Neural cell (in vitro differentiated cells): Measurements from ENCODE around the gene HS3ST5. TPM values are rescaled to one million over a fixed set of nuclear protein-coding genes. Genes with fewer than 3 reads are reported as not detected.

Experiments used
- H2AFZ ChIP-seq: fragments of 200-600, 300-800 bp; sonication (generic), shearing (Covaris generic); 2 replicates; pipeline ENCODE4 v1.6.0; 2014; ENCODE audit warnings: low read depth, mild to moderate bottlenecking, antibody characterized with exemption, low read length, moderate library complexity
- H3F3A ChIP-seq: fragments of 200-600 bp; shearing (Covaris generic); 2 replicates; pipeline ENCODE4 v1.6.1; 2016; ENCODE audit warnings: mild to moderate bottlenecking, moderate library complexity, mixed read lengths, antibody characterized with exemption, low read length; ENCODE audit not compliant: insufficient read depth, poor library complexity, severe bottlenecking
- H3K27ac ChIP-seq: fragments of 200-600, 300-800 bp; sonication (generic), shearing (Covaris generic); 2 replicates; pipeline ENCODE4 v1.5.1; 2014; ENCODE audit warnings: mild to moderate bottlenecking, low read length, moderate library complexity
- H3K27me3 ChIP-seq: fragments of 300-800, 200-600 bp; sonication (generic), shearing (Covaris generic); 2 replicates; pipeline ENCODE4 v1.6.0; 2014; ENCODE audit warnings: mild to moderate bottlenecking, low read depth, low read length, moderate library complexity; ENCODE audit not compliant: insufficient read depth
- H3K36me3 ChIP-seq: fragments of 300-800, 200-600 bp; sonication (generic), shearing (Covaris generic); 2 replicates; pipeline ENCODE4 v1.5.1; 2014; ENCODE audit warnings: mild to moderate bottlenecking, antibody characterized with exemption, low read length, moderate library complexity; ENCODE audit not compliant: insufficient read depth
- H3K4me2 ChIP-seq: fragments of 300-800, 200-600 bp; sonication (generic), shearing (Covaris generic); 2 replicates; pipeline ENCODE4 v1.6.0; 2014; ENCODE audit warnings: mild to moderate bottlenecking, low read length
- H3K4me3 ChIP-seq: fragments of 300-800, 200-600 bp; sonication (generic), shearing (Covaris generic); 2 replicates; pipeline ENCODE4 v1.5.1; 2014; ENCODE audit warnings: mild to moderate bottlenecking, low read length, moderate library complexity
- H3K79me2 ChIP-seq: fragments of 200-600 bp; shearing (Covaris generic); replicated peaks from 2 replicates; pipeline ENCODE4 v1.6.0; 2014; ENCODE audit warnings: mild to moderate bottlenecking, low read length, moderate library complexity; ENCODE audit not compliant: insufficient read depth
- H3K9ac ChIP-seq: fragments of 300-800, 200-600 bp; sonication (generic), shearing (Covaris generic); 2 replicates; pipeline ENCODE4 v1.6.1; 2016; ENCODE audit warnings: mild to moderate bottlenecking, low read length, mixed read lengths
- H3K9me2 ChIP-seq: fragments of 200-600 bp; shearing (Covaris generic); 2 replicates; pipeline ENCODE4 v1.6.1; 2016; ENCODE audit warnings: mild to moderate bottlenecking, low read length, mixed read lengths; ENCODE audit not compliant: insufficient read depth
- H3K9me3 ChIP-seq: fragments of 200-600, 300-800 bp; sonication (generic), shearing (Covaris generic); 2 replicates; pipeline ENCODE4 v1.6.1; 2016; ENCODE audit warnings: mild to moderate bottlenecking, mixed run types, low read length, moderate library complexity, mixed read lengths
- H4K20me1 ChIP-seq: fragments of 200-600 bp; shearing (Covaris generic); 2 replicates; pipeline ENCODE4 v1.6.1; 2016; ENCODE audit warnings: mild to moderate bottlenecking, mixed run types; ENCODE audit not compliant: insufficient read depth
- CTCF ChIP-seq: fragments of 450-650 bp; IDR thresholded peaks from 2 replicates; pipeline ENCODE4 v1.5.1; 2014; ENCODE audit warnings: antibody characterized with exemption, mild to moderate bottlenecking, moderate library complexity; ENCODE audit not compliant: poor library complexity, severe bottlenecking
- EP300 ChIP-seq: fragments of 450-650 bp; conservative IDR thresholded peaks from 2 replicates; pipeline ENCODE4 v1.6.1; 2014; ENCODE audit warnings: antibody characterized with exemption, mild to moderate bottlenecking, moderate library complexity; ENCODE audit not compliant: poor library complexity, severe bottlenecking
- EZH2 ChIP-seq: fragments of 200-600, 300-800 bp; shearing (Covaris generic), sonication (generic); IDR thresholded peaks from 2 replicates; pipeline ENCODE4 v1.6.1; 2014; ENCODE audit warnings: antibody characterized with exemption, low read length, borderline replicate concordance, mild to moderate bottlenecking; ENCODE audit not compliant: insufficient read depth, poor library complexity, severe bottlenecking
- MXI1 ChIP-seq: fragments of 450-650 bp; conservative IDR thresholded peaks from 2 replicates; pipeline ENCODE4 v1.6.1; 2014; ENCODE audit warnings: antibody characterized with exemption, mild to moderate bottlenecking; ENCODE audit not compliant: poor library complexity, severe bottlenecking
- POLR2AphosphoS5 ChIP-seq: IDR thresholded peaks from 2 replicates; pipeline ENCODE4 v1.6.1; 2012
- RAD21 ChIP-seq: fragments of 450-650 bp; conservative IDR thresholded peaks from 2 replicates; pipeline ENCODE4 v1.6.1; 2014; ENCODE audit warnings: antibody characterized with exemption, mild to moderate bottlenecking, moderate library complexity
- REST ChIP-seq: IDR thresholded peaks from 2 replicates; pipeline ENCODE4 v1.6.1; 2012; ENCODE audit warnings: borderline replicate concordance
- SMC3 ChIP-seq: fragments of 450-650 bp; conservative IDR thresholded peaks from 2 replicates; pipeline ENCODE4 v1.6.1; 2014; ENCODE audit warnings: antibody characterized with exemption, mild to moderate bottlenecking, moderate library complexity; ENCODE audit not compliant: poor library complexity
- TAF1 ChIP-seq: IDR thresholded peaks from 2 replicates; pipeline ENCODE4 v1.6.1; 2012; ENCODE audit warnings: low read depth
- polyA plus RNA-seq: library from polyadenylated mRNA; depleted of rRNA; stranded (reverse); fragments of >200 nt; gene quantifications from 2 replicates; pipeline ENCODE4 v1.2.3, GENCODE V29; 2014

The HS3ST5 gene
- polyA plus RNA-seq, 1 donor from 2014 or later, result not detected

GRCh38 chr6:114240796-114241195 lies 102.0 kb downstream of the HS3ST5 start:
- TF ChIP-seq REST, result no peak
- TF ChIP-seq EZH2, result no peak
- H4K20me1 ChIP-seq, result no peaks in the 10 kb centered on the region
- no peak overlapping the region for H3K9ac ChIP-seq
- H2AFZ ChIP-seq, result no peak overlapping the region
- no peaks in the 10 kb centered on the region for H3K9me2 ChIP-seq
- no peaks in the 10 kb centered on the region for H3K27me3 ChIP-seq
- no peak overlapping the region for H3K27ac ChIP-seq
- no peaks in the 10 kb centered on the region for H3F3A ChIP-seq
- H3K4me2 ChIP-seq, result no peak overlapping the region
- no peaks in the 10 kb centered on the region for H3K36me3 ChIP-seq
- H3K79me2 ChIP-seq, result no peaks in the 10 kb centered on the region
- no peaks in the 10 kb centered on the region for H3K9me3 ChIP-seq
- H3K4me3 ChIP-seq, result no peak overlapping the region

GRCh38 chr6:114228675-114229074 lies 114.1 kb downstream of the HS3ST5 start:
- Histone ChIP-seq H3K36me3 (no peaks in the 10 kb centered on the region), H3K27ac (no peak overlapping the region), H3K9ac (no peak overlapping the region), H4K20me1 (no peaks in the 10 kb centered on the region), H3K4me2 (no peak overlapping the region), H3K79me2 (no peaks in the 10 kb centered on the region), H3K9me2 (no peaks in the 10 kb centered on the region), H2AFZ (no peak overlapping the region), H3K4me3 (no peak overlapping the region), H3F3A (no peaks in the 10 kb centered on the region), H3K27me3 (no peaks in the 10 kb centered on the region), H3K9me3 (no peaks in the 10 kb centered on the region)
- TF ChIP-seq MXI1 (no peak), EP300 (no peak), REST (no peak), CTCF (no peak), TAF1 (no peak), EZH2 (no peak), SMC3 (no peak), RAD21 (no peak), POLR2AphosphoS5 (no peak)
